PC-9 (cell line): ENCODE data around the gene CASQ1.

Experiments used
- EZH2 ChIP-seq: fragments of 200-600 bp; sonication (generic); IDR thresholded peaks from 2 replicates; pipeline ENCODE4 v1.8.0; 2017; ENCODE audit warnings: antibody characterized with exemption, low read depth
- TF ChIP-seq, protein P1 (sequence below): fragments of 200-600 bp; sonication (generic); conservative IDR thresholded peaks from 2 replicates; pipeline ENCODE4 v1.6.1; 2017; ENCODE audit warnings: mixed run types, antibody characterized with exemption, mild to moderate bottlenecking, moderate library complexity

DNA sequence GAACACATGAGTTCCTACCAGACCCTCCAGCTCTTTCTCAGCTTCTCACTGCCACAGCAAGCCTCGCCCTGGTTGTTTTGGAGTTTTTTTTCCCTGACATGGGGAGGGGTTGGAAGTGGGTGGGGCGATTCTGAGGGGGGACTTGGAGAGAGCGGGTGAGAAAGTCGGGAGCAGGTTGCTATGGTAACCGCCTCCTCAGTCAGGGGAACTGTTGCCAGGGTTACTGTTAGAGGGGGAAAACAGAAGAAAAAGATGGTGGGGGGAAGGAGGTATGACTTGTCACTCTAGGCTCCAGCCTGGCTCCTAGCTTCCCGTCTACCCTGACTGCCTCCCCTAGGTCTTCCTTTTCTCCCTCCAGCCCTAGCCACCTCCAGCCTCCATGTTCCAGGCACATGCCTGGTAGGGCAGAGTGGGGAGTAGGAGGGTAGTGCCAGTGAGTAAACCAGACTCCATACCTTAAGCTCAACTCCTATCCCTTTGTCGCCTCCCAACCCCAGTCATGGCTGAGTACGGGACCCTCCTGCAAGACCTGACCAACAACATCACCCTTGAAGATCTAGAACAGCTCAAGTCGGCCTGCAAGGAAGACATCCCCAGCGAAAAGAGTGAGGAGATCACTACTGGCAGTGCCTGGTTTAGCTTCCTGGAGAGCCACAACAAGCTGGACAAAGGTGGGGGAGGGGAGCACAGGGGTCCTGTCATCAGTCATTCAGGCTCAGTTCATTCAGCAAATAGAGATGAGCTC is 20.8 kb downstream of the CASQ1 start:
- TF ChIP-seq, protein P1, sequence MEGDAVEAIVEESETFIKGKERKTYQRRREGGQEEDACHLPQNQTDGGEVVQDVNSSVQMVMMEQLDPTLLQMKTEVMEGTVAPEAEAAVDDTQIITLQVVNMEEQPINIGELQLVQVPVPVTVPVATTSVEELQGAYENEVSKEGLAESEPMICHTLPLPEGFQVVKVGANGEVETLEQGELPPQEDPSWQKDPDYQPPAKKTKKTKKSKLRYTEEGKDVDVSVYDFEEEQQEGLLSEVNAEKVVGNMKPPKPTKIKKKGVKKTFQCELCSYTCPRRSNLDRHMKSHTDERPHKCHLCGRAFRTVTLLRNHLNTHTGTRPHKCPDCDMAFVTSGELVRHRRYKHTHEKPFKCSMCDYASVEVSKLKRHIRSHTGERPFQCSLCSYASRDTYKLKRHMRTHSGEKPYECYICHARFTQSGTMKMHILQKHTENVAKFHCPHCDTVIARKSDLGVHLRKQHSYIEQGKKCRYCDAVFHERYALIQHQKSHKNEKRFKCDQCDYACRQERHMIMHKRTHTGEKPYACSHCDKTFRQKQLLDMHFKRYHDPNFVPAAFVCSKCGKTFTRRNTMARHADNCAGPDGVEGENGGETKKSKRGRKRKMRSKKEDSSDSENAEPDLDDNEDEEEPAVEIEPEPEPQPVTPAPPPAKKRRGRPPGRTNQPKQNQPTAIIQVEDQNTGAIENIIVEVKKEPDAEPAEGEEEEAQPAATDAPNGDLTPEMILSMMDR, result no peak
- TF ChIP-seq EZH2, result no peak
